Liver (tissue), 3 donors: Measurements from ENCODE around the gene IRF9.

Source experiments
- ATF3 ChIP-seq: IDR thresholded peaks from 2 replicates; pipeline ENCODE4 v1.6.1; 2016; ENCODE audit warnings: antibody characterized with exemption
- EGR1 ChIP-seq, 2 donors: IDR thresholded peaks; 2 replicates each; pipeline ENCODE4 v1.6.1; 2016 to 2018; ENCODE audit warnings: antibody characterized with exemption in 2 of 2, low read depth in 2 of 2
- FOXA1 ChIP-seq: IDR thresholded peaks from 2 replicates; pipeline ENCODE4 v1.6.1; 2016; ENCODE audit warnings: antibody characterized with exemption
- JUND ChIP-seq, 2 donors: IDR thresholded peaks; 2 replicates each; pipeline ENCODE4 v1.6.1; 2016; ENCODE audit warnings: antibody characterized with exemption in 2 of 2
- REST ChIP-seq: IDR thresholded peaks from 2 replicates; pipeline ENCODE4 v1.6.1; 2016; ENCODE audit warnings: antibody characterized with exemption, mild to moderate bottlenecking
- RXRA ChIP-seq, 2 donors: IDR thresholded peaks; 2 replicates each; pipeline ENCODE4 v1.6.1; 2017 to 2018; ENCODE audit warnings: antibody characterized with exemption in 2 of 2, mild to moderate bottlenecking in 1 of 2
- SP1 ChIP-seq: IDR thresholded peaks from 2 replicates; pipeline ENCODE4 v1.6.1; 2018; ENCODE audit warnings: antibody characterized with exemption, mild to moderate bottlenecking
- TAF1 ChIP-seq: conservative IDR thresholded peaks from 2 replicates; pipeline ENCODE4 v1.6.1; 2016; ENCODE audit warnings: antibody characterized with exemption, mild to moderate bottlenecking
- YY1 ChIP-seq: IDR thresholded peaks from 2 replicates; pipeline ENCODE4 v1.6.1; 2016; ENCODE audit warnings: antibody characterized with exemption, mild to moderate bottlenecking
- TF ChIP-seq, protein P1 (sequence below): fragments of 150-350 bp; IDR thresholded peaks from 2 replicates; pipeline ENCODE4 v1.5.1; 2017; ENCODE audit warnings: improper control_type of control experiment, low read depth, low read length; ENCODE audit not compliant: missing input control
- TF ChIP-seq, protein P2 (sequence below): IDR thresholded peaks from 2 replicates; pipeline ENCODE4 v1.6.1; 2016; ENCODE audit warnings: antibody characterized with exemption
- donor health status: healthy.
- donor health status: healthy.

- TF ChIP-seq, protein P1, sequence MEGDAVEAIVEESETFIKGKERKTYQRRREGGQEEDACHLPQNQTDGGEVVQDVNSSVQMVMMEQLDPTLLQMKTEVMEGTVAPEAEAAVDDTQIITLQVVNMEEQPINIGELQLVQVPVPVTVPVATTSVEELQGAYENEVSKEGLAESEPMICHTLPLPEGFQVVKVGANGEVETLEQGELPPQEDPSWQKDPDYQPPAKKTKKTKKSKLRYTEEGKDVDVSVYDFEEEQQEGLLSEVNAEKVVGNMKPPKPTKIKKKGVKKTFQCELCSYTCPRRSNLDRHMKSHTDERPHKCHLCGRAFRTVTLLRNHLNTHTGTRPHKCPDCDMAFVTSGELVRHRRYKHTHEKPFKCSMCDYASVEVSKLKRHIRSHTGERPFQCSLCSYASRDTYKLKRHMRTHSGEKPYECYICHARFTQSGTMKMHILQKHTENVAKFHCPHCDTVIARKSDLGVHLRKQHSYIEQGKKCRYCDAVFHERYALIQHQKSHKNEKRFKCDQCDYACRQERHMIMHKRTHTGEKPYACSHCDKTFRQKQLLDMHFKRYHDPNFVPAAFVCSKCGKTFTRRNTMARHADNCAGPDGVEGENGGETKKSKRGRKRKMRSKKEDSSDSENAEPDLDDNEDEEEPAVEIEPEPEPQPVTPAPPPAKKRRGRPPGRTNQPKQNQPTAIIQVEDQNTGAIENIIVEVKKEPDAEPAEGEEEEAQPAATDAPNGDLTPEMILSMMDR, result no peak
- TF ChIP-seq REST (no peak), TAF1 (no peak), ATF3 (no peak), JUND (IDR thresholded peaks at IDR 0.05) (no peak), FOXA1 (no peak), RXRA (IDR thresholded peaks at IDR 0.05) (no peak), EGR1 (IDR thresholded peaks at IDR 0.05; ENCODE audit: low read depth in 2 of 2) (no peak), YY1 (no peak), SP1 (no peak)
- TF ChIP-seq, protein P2, sequence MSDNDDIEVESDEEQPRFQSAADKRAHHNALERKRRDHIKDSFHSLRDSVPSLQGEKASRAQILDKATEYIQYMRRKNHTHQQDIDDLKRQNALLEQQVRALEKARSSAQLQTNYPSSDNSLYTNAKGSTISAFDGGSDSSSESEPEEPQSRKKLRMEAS, result no peak
These were observed 25.6 kb upstream of the IRF9 start for GRCh38 chr14:24135584-24135833.
